Stimulated activated CD8-positive, alpha-beta memory T cell treated with anti-CD3 and anti-CD28 coated beads, Interleukin-7, amount 100 ng/mL, for 48 hours (primary cell): Measurements from ENCODE around the gene UAP1.
A peak's percentile ranks its signal among the peaks of the same experiment; 100 is the strongest.

Source experiments
- DNase-seq, 2 donors: peaks; one replicate each; pipeline ENCODE4 v3.0.0-alpha.2; 2020; ENCODE audit warnings: low read depth in 1 of 2; ENCODE audit errors: extremely low read depth in 1 of 2

UAP1 gene

DNA sequence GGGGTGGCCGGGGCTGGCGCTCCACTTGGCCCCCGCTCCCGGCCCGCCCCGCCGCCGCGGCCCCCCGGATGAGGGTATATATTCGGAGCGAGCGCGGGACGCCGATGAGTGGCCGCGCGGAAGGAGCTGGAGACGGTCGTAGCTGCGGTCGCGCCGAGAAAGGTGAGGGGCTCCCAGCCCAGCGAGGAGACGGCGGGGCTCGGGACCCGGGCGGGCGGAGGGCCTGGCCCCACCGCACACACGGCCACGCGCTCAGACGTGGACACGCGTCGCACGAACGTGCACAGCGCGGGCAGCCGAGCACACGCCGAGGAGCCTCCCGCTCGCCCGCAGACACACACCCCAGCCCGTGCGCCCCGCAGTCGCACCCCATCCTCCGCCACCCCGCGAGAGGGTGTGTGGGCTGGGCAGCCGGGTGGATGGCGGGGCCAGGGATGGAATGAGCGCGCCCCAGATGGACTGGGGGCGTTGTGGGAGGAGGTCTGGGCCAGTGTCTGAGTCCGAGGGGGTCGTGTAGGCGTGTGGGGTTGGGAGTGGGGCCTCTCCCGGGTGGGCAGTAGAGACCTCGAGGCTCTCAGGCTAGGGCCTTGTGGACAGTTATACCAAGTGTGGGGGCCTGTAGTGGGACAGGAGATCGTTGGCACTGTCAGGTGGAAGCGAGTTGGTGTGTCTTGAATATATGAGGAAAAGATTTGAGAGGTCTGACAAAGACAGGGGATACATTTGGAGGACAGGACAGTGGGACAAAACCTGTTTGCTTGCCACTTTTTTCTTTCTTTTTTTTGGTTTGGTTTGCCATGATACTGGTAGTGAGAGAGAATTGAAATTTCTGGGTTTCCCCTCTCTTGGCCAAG is at the start of gene UAP1:
TSS of gene UAP1 (plus strand) at position 107 of the 854 bp plus-strand sequence. CDS start 4,347 bp downstream, outside the sequence.
- no peak for DNase-seq

DNA sequence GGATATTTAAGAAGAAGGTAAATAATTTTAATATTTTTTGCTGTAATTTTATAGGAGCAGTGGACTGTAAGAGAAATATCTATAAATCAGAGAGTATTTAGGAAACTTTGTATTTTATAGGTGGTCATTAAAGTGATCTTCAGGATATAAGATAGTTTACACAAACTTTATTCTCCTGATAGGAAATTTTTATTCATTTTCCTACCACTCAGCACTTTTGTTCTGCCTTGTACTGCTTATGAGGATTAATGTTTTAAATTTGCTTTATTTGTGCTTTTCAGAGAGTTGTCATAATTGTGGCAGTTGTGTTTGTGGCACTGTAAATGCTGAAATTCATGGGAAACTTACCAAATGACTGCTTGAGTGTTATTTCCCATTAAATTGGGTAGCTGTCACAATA is 34.2 kb upstream of the UAP1 start:
- DNase-seq: no peak

- DNase-seq: no peak
These were observed 31.1 kb upstream of the UAP1 start for GRCh38 chr1:162530307-162530987.

GRCh38 chr1:162530988-162531319 is 30.6 kb upstream of the UAP1 start:
- DNase-seq: no peak

DNA sequence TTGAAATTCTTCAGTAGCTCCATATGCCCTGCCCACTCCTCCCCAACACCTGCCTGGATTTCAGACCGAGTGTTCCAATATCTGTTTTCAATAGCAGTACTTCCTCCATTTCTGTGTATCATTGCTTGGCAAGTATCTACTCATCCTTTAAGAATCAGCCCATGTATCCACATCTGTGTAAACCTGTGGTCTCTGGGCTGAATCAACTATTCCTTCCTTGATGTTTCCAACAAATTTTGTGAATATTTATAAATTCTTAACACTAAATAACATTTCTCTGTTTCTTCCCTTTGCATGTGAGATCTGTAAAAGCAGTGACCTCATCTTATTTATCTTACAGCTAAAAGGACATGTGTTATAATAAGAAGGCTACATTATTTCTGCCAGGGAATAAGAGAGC is 26.0 kb upstream of the UAP1 start:
- no peak for DNase-seq

- DNase-seq: no peak
These were observed 25.0 kb upstream of the UAP1 start for GRCh38 chr1:162536511-162536910.

DNA sequence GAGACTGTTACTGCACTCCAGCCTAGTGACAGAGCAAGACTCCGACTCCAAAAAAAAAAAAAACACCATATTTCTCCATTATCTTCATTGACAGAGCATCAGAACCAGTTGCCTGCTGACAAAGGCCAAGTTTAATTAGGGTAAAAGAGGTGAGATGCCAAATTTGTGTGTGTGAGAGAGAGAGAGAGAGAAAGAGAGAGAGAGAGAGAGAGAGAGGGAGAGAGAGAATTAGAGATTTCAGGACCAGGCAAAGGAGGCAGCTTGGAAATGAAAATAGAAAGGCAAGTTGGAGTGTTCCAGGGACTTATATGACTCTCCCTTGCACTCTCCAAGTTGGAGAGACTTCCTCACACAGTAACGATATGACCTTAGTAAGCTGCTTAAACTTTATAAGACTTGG is 24.3 kb upstream of the UAP1 start:
- no peak for DNase-seq

GRCh38 chr1:162538815-162539431 is 22.6 kb upstream of the UAP1 start:
- DNase-seq: no peak

GRCh38 chr1:162541619-162542141 is 19.8 kb upstream of the UAP1 start:
- no peak for DNase-seq

GRCh38 chr1:162543228-162543627 is 18.3 kb upstream of the UAP1 start:
- no peak for DNase-seq

GRCh38 chr1:162548170-162548569 is 13.4 kb upstream of the UAP1 start:
- no peak for DNase-seq

DNA sequence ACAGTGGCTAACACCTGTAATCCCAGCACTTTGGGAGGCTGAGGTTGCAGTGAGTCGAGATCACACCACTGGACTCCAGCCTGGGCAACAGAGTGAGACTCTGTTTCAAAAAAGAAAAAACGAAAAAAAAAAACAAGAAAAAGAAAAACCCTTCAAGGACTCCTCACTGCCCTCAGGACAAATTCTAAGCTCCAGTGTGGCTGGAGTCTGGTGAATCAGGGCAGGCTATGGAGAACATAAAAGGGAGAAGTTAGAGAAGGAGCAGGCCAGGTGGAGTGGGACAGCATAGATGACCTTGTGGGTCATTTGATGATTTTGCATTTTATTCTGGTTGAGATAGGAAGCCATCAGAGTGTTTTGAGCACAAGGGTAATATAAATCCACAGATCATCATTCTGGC is 12.5 kb upstream of the UAP1 start:
- DNase-seq: no peak

DNA sequence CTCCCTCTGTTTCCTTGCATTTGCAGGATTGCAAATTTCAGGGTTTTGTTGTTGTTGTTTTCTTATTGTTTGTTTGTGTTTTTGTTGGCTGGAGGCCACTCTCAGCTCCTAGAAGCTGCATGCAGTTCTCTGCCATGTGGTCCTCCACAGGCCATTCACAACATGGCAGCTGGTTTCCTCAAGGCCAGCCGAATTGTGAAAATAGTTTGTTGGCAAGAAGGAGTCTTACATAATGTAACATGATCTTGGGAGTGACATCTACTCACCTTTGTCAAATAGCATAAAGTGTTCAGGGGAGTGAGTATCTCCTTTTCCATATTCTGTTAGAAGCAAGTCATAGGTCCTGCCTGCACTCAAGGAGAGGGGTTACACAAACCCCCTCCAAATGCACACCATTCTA is 10.6 kb upstream of the UAP1 start:
- DNase-seq: no peak

- no peak for DNase-seq
These were observed 9.4 kb upstream of the UAP1 start for GRCh38 chr1:162551969-162552683.

- DNase-seq: no peak
These were observed 8.8 kb upstream of the UAP1 start for GRCh38 chr1:162552684-162553252.

- DNase-seq: no peak
These were observed 7.3 kb upstream of the UAP1 start for GRCh38 chr1:162554258-162554657.

DNA sequence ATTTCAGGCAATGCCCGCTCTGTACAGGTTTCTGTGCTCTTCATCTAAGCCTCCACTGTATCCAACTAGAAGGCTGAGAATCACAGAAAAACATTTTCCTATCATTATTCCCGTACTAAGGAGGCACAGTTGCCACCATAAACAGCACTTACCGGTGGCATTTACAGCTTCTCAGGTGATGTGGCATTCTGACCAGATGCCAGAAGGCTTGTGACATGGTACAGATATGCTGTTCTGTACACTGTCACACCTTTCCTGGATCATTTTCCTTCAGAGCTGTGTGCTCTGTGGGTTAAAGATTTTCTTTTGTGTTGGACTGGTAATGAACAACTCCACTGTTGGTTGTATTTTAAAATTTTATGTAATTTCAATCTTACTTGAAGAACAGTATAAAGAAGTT is 4.0 kb upstream of the UAP1 start:
- no peak for DNase-seq

DNA sequence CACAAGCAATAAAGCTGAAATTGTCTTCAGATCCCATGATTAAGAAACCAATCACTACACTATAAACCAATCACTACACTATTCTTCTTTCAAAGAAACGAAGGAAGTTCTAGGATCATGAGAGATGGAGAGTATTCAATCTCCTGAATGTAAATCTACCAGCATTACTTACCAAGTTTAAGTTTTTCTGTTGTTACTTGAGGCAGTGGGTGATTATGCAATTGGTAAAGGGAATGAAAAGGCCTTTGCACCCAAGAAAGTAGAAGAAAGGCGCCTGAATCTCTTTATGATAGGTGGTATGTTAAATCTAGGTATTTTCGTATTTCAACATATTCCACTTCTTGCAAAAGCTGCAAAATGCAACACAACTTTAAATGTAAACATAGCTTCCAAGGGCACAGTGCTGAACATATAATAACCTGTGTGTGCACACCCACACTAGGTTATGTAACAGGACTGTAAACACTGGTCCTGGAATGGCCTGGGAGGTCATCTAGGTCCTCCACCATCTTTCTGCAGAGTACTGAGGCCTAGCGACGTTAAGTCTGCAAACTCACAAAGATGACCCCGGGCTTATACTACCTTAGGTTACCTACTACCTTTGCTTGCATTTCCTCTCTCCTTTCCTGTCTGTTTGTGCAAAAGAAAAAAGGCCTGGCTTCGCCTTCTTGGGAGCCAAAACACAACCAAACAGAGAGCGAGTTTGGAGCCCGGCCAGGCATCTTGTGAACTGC is 1.1 kb upstream of the UAP1 start:
- DNase-seq: no peak

DNA sequence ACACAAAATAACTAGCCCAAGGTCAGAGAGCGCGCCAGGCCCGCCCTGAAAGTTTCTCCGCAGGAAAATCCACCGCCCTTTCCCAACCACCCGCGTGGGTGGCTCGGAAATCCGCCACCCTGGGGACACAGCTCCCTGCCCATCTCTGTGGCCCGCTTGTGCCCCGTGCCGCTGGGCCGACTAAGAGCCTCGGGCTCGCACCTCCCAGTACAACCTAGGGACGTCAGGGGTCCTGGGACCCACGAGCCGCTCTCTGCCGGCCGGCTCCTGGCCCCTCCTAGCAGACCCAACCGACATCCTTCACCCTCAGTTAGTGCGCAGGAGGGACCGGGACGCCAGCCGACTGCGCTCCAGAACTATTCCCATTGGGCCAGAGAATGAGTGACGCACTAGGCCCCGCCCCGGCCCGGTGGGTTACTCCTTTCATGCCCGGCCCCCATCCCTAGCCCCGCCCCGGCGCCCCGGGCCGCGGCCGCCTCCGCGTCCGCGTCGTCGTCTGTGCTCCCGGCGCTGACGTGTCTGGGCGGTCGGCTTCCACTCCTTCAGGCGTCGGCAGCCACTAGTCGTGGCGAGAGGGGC is 396 bp upstream of the UAP1 start:
- DNase-seq: peak; percentile 97

- no peak for DNase-seq
These were observed 927 bp downstream of the UAP1 start for GRCh38 chr1:162562470-162562828.
